ENCODE data around the gene S100P.
"Not testable (repeated sequence)": the region's sequence is repeated elsewhere in the genome, so short reads cannot be mapped to it uniquely, and the experiment has no call there.

S100P gene

GRCh38 chr4:6693231-6694176 lies at the start of gene S100P:
Gene S100P, plus strand, starts transcription at chr4:6693878. Its CDS starts 55 bp downstream, at chr4:6693933.
- no peaks in the 10 kb centered on the region for H3K9me3 ChIP-seq (ENCODE audit: insufficient read depth, low read length)
- DNase-seq (ENCODE audit: low read depth, low spot score): no peak
- H3K27me3 ChIP-seq (ENCODE audit: insufficient read depth, insufficient read length): no peaks in the 10 kb centered on the region
- H3K36me3 ChIP-seq (ENCODE audit: insufficient read depth, insufficient read length, low read length): no peaks in the 10 kb centered on the region
- H3K9ac ChIP-seq (ENCODE audit: insufficient read length, low read depth): no peak within 1 kb of the TSS
- H3K4me3 ChIP-seq (ENCODE audit: insufficient read length, low read depth): no peak within 1 kb of the TSS
- peaks cover 31% of the 10 kb centered on the region for H3K4me1 ChIP-seq (ENCODE audit: insufficient read depth, insufficient read length)
- TF ChIP-seq SUZ12 (IDR thresholded peaks at IDR 0.05; ENCODE audit: extremely low read depth, insufficient read depth, insufficient read length) (no peak), YY1 (IDR thresholded peaks at IDR 0.05; ENCODE audit: insufficient read depth, insufficient read length) (no peak), ZNF274 (IDR thresholded peaks at IDR 0.05; ENCODE audit: low read depth, low read length) (no peak)

GRCh38 chr4:6644792-6645530 lies 48.7 kb upstream of the S100P start:
- no peaks in the 10 kb centered on the region for H3K27me3 ChIP-seq (ENCODE audit: insufficient read depth, insufficient read length)
- DNase-seq (ENCODE audit: low read depth, low spot score): no peak
- no peak overlapping the region for H3K4me3 ChIP-seq (ENCODE audit: insufficient read length, low read depth)
- H3K4me1 ChIP-seq (ENCODE audit: insufficient read depth, insufficient read length): peaks cover 10% of the 10 kb centered on the region
- no peaks in the 10 kb centered on the region for H3K9me3 ChIP-seq (ENCODE audit: insufficient read depth, low read length)
- TF ChIP-seq SUZ12 (IDR thresholded peaks at IDR 0.05; ENCODE audit: extremely low read depth, insufficient read depth, insufficient read length): no peak
- no peak for TF ChIP-seq ZNF274 (IDR thresholded peaks at IDR 0.05; ENCODE audit: low read depth, low read length)
- no peak for TF ChIP-seq YY1 (IDR thresholded peaks at IDR 0.05; ENCODE audit: insufficient read depth, insufficient read length)
- no peak overlapping the region for H3K9ac ChIP-seq (ENCODE audit: insufficient read length, low read depth)
- peaks cover 24% of the 10 kb centered on the region for H3K36me3 ChIP-seq (ENCODE audit: insufficient read depth, insufficient read length, low read length)

GRCh38 chr4:6647169-6647568 lies 46.5 kb upstream of the S100P start:
- peaks cover 7% of the 10 kb centered on the region for H3K4me1 ChIP-seq (ENCODE audit: insufficient read depth, insufficient read length)
- DNase-seq (ENCODE audit: low read depth, low spot score): no peak
- TF ChIP-seq YY1 (IDR thresholded peaks at IDR 0.05; ENCODE audit: insufficient read depth, insufficient read length) (no peak), ZNF274 (IDR thresholded peaks at IDR 0.05; ENCODE audit: low read depth, low read length) (no peak), SUZ12 (IDR thresholded peaks at IDR 0.05; ENCODE audit: extremely low read depth, insufficient read depth, insufficient read length) (no peak)
- no peak overlapping the region for H3K4me3 ChIP-seq (ENCODE audit: insufficient read length, low read depth)
- H3K9me3 ChIP-seq (ENCODE audit: insufficient read depth, low read length): no peaks in the 10 kb centered on the region
- no peak overlapping the region for H3K9ac ChIP-seq (ENCODE audit: insufficient read length, low read depth)
- peaks cover 14% of the 10 kb centered on the region for H3K36me3 ChIP-seq (ENCODE audit: insufficient read depth, insufficient read length, low read length)
- no peaks in the 10 kb centered on the region for H3K27me3 ChIP-seq (ENCODE audit: insufficient read depth, insufficient read length)

- H3K9me3 ChIP-seq (ENCODE audit: insufficient read depth, low read length): no peaks in the 10 kb centered on the region
- H3K4me3 ChIP-seq (ENCODE audit: insufficient read length, low read depth): no peak overlapping the region
- no peaks in the 10 kb centered on the region for H3K27me3 ChIP-seq (ENCODE audit: insufficient read depth, insufficient read length)
- TF ChIP-seq ZNF274 (IDR thresholded peaks at IDR 0.05; ENCODE audit: low read depth, low read length) (no peak), YY1 (IDR thresholded peaks at IDR 0.05; ENCODE audit: insufficient read depth, insufficient read length) (no peak)
- peaks cover 9% of the 10 kb centered on the region for H3K36me3 ChIP-seq (ENCODE audit: insufficient read depth, insufficient read length, low read length)
- H3K4me1 ChIP-seq (ENCODE audit: insufficient read depth, insufficient read length): peaks cover 5% of the 10 kb centered on the region
- no peak for DNase-seq (ENCODE audit: low read depth, low spot score)
- no peak overlapping the region for H3K9ac ChIP-seq (ENCODE audit: insufficient read length, low read depth)
Measured at GRCh38 chr4:6647582-6648230, 46.0 kb upstream of the S100P start.

GRCh38 chr4:6649216-6649615 lies 44.5 kb upstream of the S100P start:
- Histone ChIP-seq H3K27me3 (ENCODE audit: insufficient read depth, insufficient read length) (no peaks in the 10 kb centered on the region), H3K36me3 (ENCODE audit: insufficient read depth, insufficient read length, low read length) (no peaks in the 10 kb centered on the region), H3K9ac (ENCODE audit: insufficient read length, low read depth) (no peak overlapping the region), H3K4me1 (ENCODE audit: insufficient read depth, insufficient read length) (no peaks in the 10 kb centered on the region), H3K4me3 (ENCODE audit: insufficient read length, low read depth) (no peak overlapping the region), H3K9me3 (ENCODE audit: insufficient read depth, low read length) (no peaks in the 10 kb centered on the region)
- no peak for DNase-seq (ENCODE audit: low read depth, low spot score)
- TF ChIP-seq YY1 (IDR thresholded peaks at IDR 0.05; ENCODE audit: insufficient read depth, insufficient read length): no peak
- TF ChIP-seq SUZ12 (IDR thresholded peaks at IDR 0.05; ENCODE audit: extremely low read depth, insufficient read depth, insufficient read length): no peak
- no peak for TF ChIP-seq ZNF274 (IDR thresholded peaks at IDR 0.05; ENCODE audit: low read depth, low read length)

- H3K4me3 ChIP-seq (ENCODE audit: insufficient read length, low read depth); H3K36me3 ChIP-seq (ENCODE audit: insufficient read depth, insufficient read length, low read length); H3K4me1 ChIP-seq (ENCODE audit: insufficient read depth, insufficient read length); DNase-seq (ENCODE audit: low read depth, low spot score); H3K9me3 ChIP-seq (ENCODE audit: insufficient read depth, low read length); H3K27me3 ChIP-seq (ENCODE audit: insufficient read depth, insufficient read length); H3K9ac ChIP-seq (ENCODE audit: insufficient read length, low read depth): not testable (repeated sequence)
Measured at GRCh38 chr4:6654211-6654610, 39.5 kb upstream of the S100P start.

GRCh38 chr4:6655291-6655690 lies 38.4 kb upstream of the S100P start:
- not testable (repeated sequence) for H3K27me3 ChIP-seq (ENCODE audit: insufficient read depth, insufficient read length); H3K4me1 ChIP-seq (ENCODE audit: insufficient read depth, insufficient read length); H3K9ac ChIP-seq (ENCODE audit: insufficient read length, low read depth); H3K9me3 ChIP-seq (ENCODE audit: insufficient read depth, low read length); DNase-seq (ENCODE audit: low read depth, low spot score); H3K4me3 ChIP-seq (ENCODE audit: insufficient read length, low read depth); H3K36me3 ChIP-seq (ENCODE audit: insufficient read depth, insufficient read length, low read length)

Measured in NT2/D1 (cell line).